Stimulated activated memory B cell treated with anti-CD40 and anti-IgM and Interleukin-4, amounts not matched to agents 10 μg/mL and 1 μg/mL and 100 μg/mL, for 72 hours (primary cell): ENCODE results near the gene RBMS1.

Experiments
- ATAC-seq: fragments of 150-1000 bp; cut with Tn5 transposase; 2 replicates; pipeline ENCODE4 v1.10.0; 2021
- H3K27ac Mint-ChIP-seq: one replicate; pipeline ENCODE4 v1.8.0; 2022; ENCODE audit warnings: mild to moderate bottlenecking, mixed read lengths
- H3K27me3 Mint-ChIP-seq: one replicate; pipeline ENCODE4 v1.8.0; 2022; ENCODE audit warnings: mixed read lengths
- H3K36me3 Mint-ChIP-seq: one replicate; pipeline ENCODE4 v1.8.0; 2022; ENCODE audit warnings: mixed read lengths
- H3K4me1 Mint-ChIP-seq: one replicate; pipeline ENCODE4 v1.8.0; 2022; ENCODE audit warnings: mixed read lengths
- H3K4me3 Mint-ChIP-seq: one replicate; pipeline ENCODE4 v1.8.0; 2022; ENCODE audit warnings: mild to moderate bottlenecking, moderate library complexity, mixed read lengths
- H3K9me3 Mint-ChIP-seq: one replicate; pipeline ENCODE4 v1.8.0; 2022; ENCODE audit warnings: mixed read lengths

The RBMS1 gene

GRCh38 chr2:160328811-160329527 is 164.6 kb downstream of the RBMS1 start:
- H3K27ac Mint-ChIP-seq, result no peak overlapping the region
- peaks cover 68% of the 10 kb centered on the region for H3K4me1 Mint-ChIP-seq

GRCh38 chr2:160326786-160327185 is 166.8 kb downstream of the RBMS1 start:
- no peaks in the 10 kb centered on the region for H3K27me3 Mint-ChIP-seq
- peaks cover 6% of the 10 kb centered on the region for H3K36me3 Mint-ChIP-seq
- ATAC-seq, result no peak
- H3K9me3 Mint-ChIP-seq, result no peaks in the 10 kb centered on the region
- H3K4me1 Mint-ChIP-seq, result peaks cover 59% of the 10 kb centered on the region
- H3K4me3 Mint-ChIP-seq, result no peak overlapping the region
- H3K27ac Mint-ChIP-seq, result peak overlapping the region; percentile 7

More at GRCh38 chr2:160328811-160329527, 164.6 kb downstream of the RBMS1 start:
- Mint-ChIP-seq H3K36me3 (peaks cover 6% of the 10 kb centered on the region), H3K27me3 (no peaks in the 10 kb centered on the region), H3K9me3 (no peaks in the 10 kb centered on the region), H3K4me3 (no peak overlapping the region)
- no peak for ATAC-seq

GRCh38 chr2:160325418-160325817 is 168.2 kb downstream of the RBMS1 start:
- Mint-ChIP-seq H3K27me3 (no peaks in the 10 kb centered on the region), H3K27ac (peak overlapping the region; percentile 7), H3K4me1 (peaks cover 72% of the 10 kb centered on the region), H3K36me3 (peaks cover 6% of the 10 kb centered on the region), H3K4me3 (no peak overlapping the region), H3K9me3 (no peaks in the 10 kb centered on the region)
- ATAC-seq, result no peak

GRCh38 chr2:160324917-160325316 is 168.7 kb downstream of the RBMS1 start:
- Mint-ChIP-seq H3K36me3 (peaks cover 2% of the 10 kb centered on the region), H3K27ac (no peak overlapping the region), H3K4me1 (peaks cover 68% of the 10 kb centered on the region), H3K4me3 (no peak overlapping the region), H3K9me3 (no peaks in the 10 kb centered on the region), H3K27me3 (no peaks in the 10 kb centered on the region)
- peak; percentile 24 for ATAC-seq

- Mint-ChIP-seq H3K4me1 (peaks cover 64% of the 10 kb centered on the region), H3K27me3 (no peaks in the 10 kb centered on the region), H3K27ac (no peak overlapping the region), H3K4me3 (no peak overlapping the region), H3K36me3 (no peaks in the 10 kb centered on the region), H3K9me3 (no peaks in the 10 kb centered on the region)
- ATAC-seq, result no peak
Observed at GRCh38 chr2:160324161-160324800, 169.3 kb downstream of the RBMS1 start.

- Mint-ChIP-seq H3K4me1 (peaks cover 50% of the 10 kb centered on the region), H3K27ac (no peak overlapping the region), H3K36me3 (no peaks in the 10 kb centered on the region), H3K27me3 (no peaks in the 10 kb centered on the region), H3K9me3 (no peaks in the 10 kb centered on the region), H3K4me3 (no peak overlapping the region)
- no peak for ATAC-seq
Observed at GRCh38 chr2:160322320-160322719, 171.3 kb downstream of the RBMS1 start.

- no peak overlapping the region for H3K4me3 Mint-ChIP-seq
- no peaks in the 10 kb centered on the region for H3K27me3 Mint-ChIP-seq
- H3K4me1 Mint-ChIP-seq, result peaks cover 43% of the 10 kb centered on the region
- no peak overlapping the region for H3K27ac Mint-ChIP-seq
- no peaks in the 10 kb centered on the region for H3K9me3 Mint-ChIP-seq
- ATAC-seq, result no peak
- peaks cover 5% of the 10 kb centered on the region for H3K36me3 Mint-ChIP-seq
Observed at GRCh38 chr2:160321006-160321405, 172.6 kb downstream of the RBMS1 start.

GRCh38 chr2:160319700-160320099 is 173.9 kb downstream of the RBMS1 start:
- peaks cover 8% of the 10 kb centered on the region for H3K36me3 Mint-ChIP-seq
- no peak for ATAC-seq

GRCh38 chr2:160318218-160318617 is 175.4 kb downstream of the RBMS1 start:
- ATAC-seq, result no peak
- Mint-ChIP-seq H3K4me3 (no peak overlapping the region), H3K4me1 (peaks cover 24% of the 10 kb centered on the region), H3K36me3 (peaks cover 8% of the 10 kb centered on the region), H3K27me3 (no peaks in the 10 kb centered on the region), H3K9me3 (no peaks in the 10 kb centered on the region), H3K27ac (no peak overlapping the region)

More at GRCh38 chr2:160319700-160320099, 173.9 kb downstream of the RBMS1 start:
- H3K4me3 Mint-ChIP-seq, result no peak overlapping the region
- H3K27me3 Mint-ChIP-seq, result no peaks in the 10 kb centered on the region
- H3K9me3 Mint-ChIP-seq, result no peaks in the 10 kb centered on the region
- H3K4me1 Mint-ChIP-seq, result peaks cover 30% of the 10 kb centered on the region
- no peak overlapping the region for H3K27ac Mint-ChIP-seq

GRCh38 chr2:160317181-160318099 is 176.2 kb downstream of the RBMS1 start:
- Mint-ChIP-seq H3K36me3 (peaks cover 8% of the 10 kb centered on the region), H3K27ac (no peak overlapping the region), H3K4me3 (no peak overlapping the region), H3K9me3 (no peaks in the 10 kb centered on the region), H3K27me3 (no peaks in the 10 kb centered on the region), H3K4me1 (peaks cover 20% of the 10 kb centered on the region)
- ATAC-seq, result no peak

GRCh38 chr2:160315337-160315736 is 178.3 kb downstream of the RBMS1 start:
- H3K27ac Mint-ChIP-seq, result no peak overlapping the region
- no peak for ATAC-seq
- H3K4me1 Mint-ChIP-seq, result no peaks in the 10 kb centered on the region
- H3K36me3 Mint-ChIP-seq, result peaks cover 8% of the 10 kb centered on the region
- no peaks in the 10 kb centered on the region for H3K9me3 Mint-ChIP-seq
- no peaks in the 10 kb centered on the region for H3K27me3 Mint-ChIP-seq
- no peak overlapping the region for H3K4me3 Mint-ChIP-seq

GRCh38 chr2:160310118-160310828 is 183.3 kb downstream of the RBMS1 start:
- Mint-ChIP-seq H3K36me3 (peaks cover 16% of the 10 kb centered on the region), H3K9me3 (no peaks in the 10 kb centered on the region), H3K27me3 (no peaks in the 10 kb centered on the region), H3K4me1 (no peaks in the 10 kb centered on the region), H3K27ac (no peak overlapping the region), H3K4me3 (no peak overlapping the region)
- ATAC-seq, result no peak

- Mint-ChIP-seq H3K4me3 (no peak overlapping the region), H3K27me3 (no peaks in the 10 kb centered on the region), H3K36me3 (peaks cover 16% of the 10 kb centered on the region), H3K27ac (no peak overlapping the region), H3K9me3 (no peaks in the 10 kb centered on the region), H3K4me1 (no peaks in the 10 kb centered on the region)
- no peak for ATAC-seq
Observed at GRCh38 chr2:160309585-160309984, 184.0 kb downstream of the RBMS1 start.

- no peak for ATAC-seq
- H3K4me3 Mint-ChIP-seq, result no peak overlapping the region
- peaks cover 18% of the 10 kb centered on the region for H3K36me3 Mint-ChIP-seq
- no peak overlapping the region for H3K27ac Mint-ChIP-seq
- no peaks in the 10 kb centered on the region for H3K9me3 Mint-ChIP-seq
- H3K4me1 Mint-ChIP-seq, result no peaks in the 10 kb centered on the region
- no peaks in the 10 kb centered on the region for H3K27me3 Mint-ChIP-seq
Observed at GRCh38 chr2:160308915-160309314, 184.7 kb downstream of the RBMS1 start.

- Mint-ChIP-seq H3K36me3 (peaks cover 22% of the 10 kb centered on the region), H3K4me3 (no peak overlapping the region), H3K27ac (no peak overlapping the region), H3K27me3 (no peaks in the 10 kb centered on the region), H3K9me3 (no peaks in the 10 kb centered on the region), H3K4me1 (no peaks in the 10 kb centered on the region)
- ATAC-seq, result no peak
Observed at GRCh38 chr2:160308476-160308875, 185.1 kb downstream of the RBMS1 start.
